22Rv1 (cell line): Measurements from ENCODE around the gene IL36A.

ENCODE experiments used
- H3K27ac ChIP-seq: fragments of 450-650 bp; 2 replicates; pipeline ENCODE4 v1.5.1; 2017
- ZFX ChIP-seq: fragments of 450-650 bp; IDR thresholded peaks from 2 replicates; pipeline ENCODE4 v1.6.1; 2017; ENCODE audit warnings: antibody characterized with exemption, borderline replicate concordance
- TF ChIP-seq, protein P1 (sequence below): fragments of 450-650 bp; IDR thresholded peaks from 2 replicates; pipeline ENCODE4 v1.5.1; 2017; ENCODE audit warnings: mild to moderate bottlenecking

Gene IL36A

DNA sequence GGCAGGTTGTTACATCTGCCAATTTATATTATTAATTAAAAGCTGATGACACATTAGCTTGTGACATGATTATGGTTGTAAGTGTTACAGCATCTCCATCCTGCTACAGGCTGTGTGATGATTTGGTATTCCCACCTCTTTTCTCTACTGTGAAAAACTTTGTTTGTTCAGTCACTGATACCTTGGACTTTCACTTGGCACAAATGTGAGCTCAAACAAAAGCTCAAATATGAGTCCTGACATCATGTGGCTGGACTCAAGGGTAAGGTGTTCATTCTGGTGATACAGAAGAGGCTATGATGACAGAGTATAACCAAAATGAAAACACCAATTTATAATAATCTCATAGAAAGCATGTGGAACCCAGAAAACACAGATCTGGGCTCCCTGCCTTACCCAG is 11.4 kb upstream of the IL36A start:
- no peak for TF ChIP-seq ZFX
- TF ChIP-seq, protein P1, sequence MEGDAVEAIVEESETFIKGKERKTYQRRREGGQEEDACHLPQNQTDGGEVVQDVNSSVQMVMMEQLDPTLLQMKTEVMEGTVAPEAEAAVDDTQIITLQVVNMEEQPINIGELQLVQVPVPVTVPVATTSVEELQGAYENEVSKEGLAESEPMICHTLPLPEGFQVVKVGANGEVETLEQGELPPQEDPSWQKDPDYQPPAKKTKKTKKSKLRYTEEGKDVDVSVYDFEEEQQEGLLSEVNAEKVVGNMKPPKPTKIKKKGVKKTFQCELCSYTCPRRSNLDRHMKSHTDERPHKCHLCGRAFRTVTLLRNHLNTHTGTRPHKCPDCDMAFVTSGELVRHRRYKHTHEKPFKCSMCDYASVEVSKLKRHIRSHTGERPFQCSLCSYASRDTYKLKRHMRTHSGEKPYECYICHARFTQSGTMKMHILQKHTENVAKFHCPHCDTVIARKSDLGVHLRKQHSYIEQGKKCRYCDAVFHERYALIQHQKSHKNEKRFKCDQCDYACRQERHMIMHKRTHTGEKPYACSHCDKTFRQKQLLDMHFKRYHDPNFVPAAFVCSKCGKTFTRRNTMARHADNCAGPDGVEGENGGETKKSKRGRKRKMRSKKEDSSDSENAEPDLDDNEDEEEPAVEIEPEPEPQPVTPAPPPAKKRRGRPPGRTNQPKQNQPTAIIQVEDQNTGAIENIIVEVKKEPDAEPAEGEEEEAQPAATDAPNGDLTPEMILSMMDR, result no peak
- H3K27ac ChIP-seq, result no peak overlapping the region

DNA sequence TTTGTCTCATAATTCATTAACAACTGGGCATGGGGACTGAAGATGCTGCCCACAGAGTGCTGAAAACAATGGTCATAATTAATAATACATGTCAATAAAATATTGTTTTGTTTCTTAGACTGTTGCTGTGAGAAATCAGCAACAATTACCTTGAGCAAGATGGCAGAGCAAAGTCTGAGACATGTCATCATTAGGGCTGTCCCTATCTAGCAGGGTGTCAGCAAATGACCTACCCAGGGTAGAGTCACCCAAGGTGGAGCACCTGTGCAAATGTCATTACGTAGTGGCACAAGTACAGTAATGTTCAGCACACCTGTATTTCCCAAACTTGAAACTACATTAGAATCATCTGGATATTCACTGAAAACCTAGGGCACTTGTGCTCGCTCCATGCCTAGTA is 10.6 kb upstream of the IL36A start:
- H3K27ac ChIP-seq, result no peak overlapping the region
- TF ChIP-seq, protein P1, result no peak
- no peak for TF ChIP-seq ZFX

DNA sequence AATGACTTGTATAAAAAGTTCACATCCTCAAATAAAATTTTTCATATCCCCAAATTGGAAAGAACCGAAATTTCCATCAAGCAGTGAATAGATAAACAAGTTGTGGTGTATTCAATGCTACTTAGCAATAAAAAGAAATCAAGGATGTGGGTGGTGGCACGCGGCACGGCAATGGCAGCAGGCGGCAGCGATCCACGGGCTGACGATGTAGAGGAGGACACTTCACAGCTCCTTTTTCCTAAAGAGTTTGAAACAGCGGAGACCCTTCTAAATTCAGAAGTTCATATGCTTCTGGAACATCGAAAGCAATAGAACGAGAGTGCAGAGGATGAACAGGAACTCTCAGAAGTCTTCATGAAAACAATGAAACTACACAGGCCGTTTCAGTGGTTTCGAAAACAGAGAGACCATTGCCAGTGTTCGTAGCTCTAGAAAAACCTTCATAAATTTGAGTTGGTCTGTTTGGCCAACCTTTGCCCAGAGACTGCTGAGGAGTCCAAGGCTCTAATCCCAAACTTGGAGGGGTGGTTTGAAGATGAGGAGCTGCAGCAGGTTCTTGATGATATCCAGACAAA is 9.8 kb upstream of the IL36A start:
- no peak for TF ChIP-seq ZFX
- no peak overlapping the region for H3K27ac ChIP-seq

DNA sequence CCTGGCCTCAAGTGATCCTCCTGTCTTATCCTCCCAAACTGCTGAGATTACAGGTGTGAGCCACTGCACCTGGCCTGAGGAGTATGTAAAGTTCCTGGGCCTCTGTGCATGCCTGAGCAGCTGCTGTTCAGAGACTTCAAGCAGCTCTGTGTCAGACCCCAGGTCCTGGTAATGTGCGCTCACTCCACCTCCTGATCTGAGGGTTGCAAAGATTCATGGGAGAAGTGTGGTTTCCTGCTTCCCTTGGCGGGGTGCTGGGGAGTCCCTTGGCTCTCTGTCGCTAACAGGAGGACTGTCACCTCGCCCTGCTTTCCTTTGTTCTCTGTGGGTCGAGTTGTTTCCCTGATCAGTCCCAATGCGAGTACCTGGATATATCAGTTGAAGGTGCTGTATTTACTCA is 8.6 kb upstream of the IL36A start:
- TF ChIP-seq ZFX, result no peak
- TF ChIP-seq, protein P1, result no peak
- H3K27ac ChIP-seq, result no peak overlapping the region

DNA sequence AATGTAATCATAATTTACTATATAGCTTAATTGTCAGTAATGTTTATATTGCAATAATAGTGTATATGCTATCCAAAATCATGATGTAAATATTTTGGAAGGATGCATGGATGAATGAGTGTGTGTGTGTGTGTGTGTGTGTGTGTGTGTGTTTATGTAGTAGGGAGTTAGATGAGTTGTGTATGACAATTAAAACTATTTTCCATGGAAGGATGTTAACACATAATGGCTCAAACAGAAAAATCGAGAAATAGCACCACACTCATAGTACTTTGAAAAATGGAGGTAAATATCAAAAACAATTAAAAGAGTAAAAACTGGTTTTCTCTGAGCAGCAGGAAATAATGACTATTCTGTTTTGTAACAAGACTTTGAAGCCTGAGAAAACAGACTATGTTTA is 8.1 kb upstream of the IL36A start:
- no peak overlapping the region for H3K27ac ChIP-seq
- TF ChIP-seq, protein P1, result no peak
- TF ChIP-seq ZFX, result no peak

DNA sequence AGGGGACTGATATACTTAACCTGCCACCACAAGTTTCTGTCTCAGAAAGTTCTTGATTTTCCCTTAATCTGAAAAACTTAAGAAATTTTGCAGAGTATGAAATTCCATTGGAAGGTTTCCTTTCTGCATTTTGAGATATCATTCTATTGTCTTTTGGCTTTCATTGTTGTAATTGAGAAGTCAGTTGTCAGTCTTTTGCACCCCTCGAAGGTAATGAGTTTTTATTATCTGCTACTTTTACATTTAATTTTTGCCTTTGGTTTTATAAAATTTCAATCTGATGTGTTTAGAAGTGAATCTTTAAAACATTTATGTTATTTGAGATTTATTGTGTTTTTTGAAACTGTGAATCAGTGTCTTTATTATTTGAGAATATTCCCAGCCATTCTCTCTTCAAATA is 4.8 kb upstream of the IL36A start:
- H3K27ac ChIP-seq, result no peak overlapping the region
- no peak for TF ChIP-seq ZFX
- TF ChIP-seq, protein P1, result no peak

DNA sequence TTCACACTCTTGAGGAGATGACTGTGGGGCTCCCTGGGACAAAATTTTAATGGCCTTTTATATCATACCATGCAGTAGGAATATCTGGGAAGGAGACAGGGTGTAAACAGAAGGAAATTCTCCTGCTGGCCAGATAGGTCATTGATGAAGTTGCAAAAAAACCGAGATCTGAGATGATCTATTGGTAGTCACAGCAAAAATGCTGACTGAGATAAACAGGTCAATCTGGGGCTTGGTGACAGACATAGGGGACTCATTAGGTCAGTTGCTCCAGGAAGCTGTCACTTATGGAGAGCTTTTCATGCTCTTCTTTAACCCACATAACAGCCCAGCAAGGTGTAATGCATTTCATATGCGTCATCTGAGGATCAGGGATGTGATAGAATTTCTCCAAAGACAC is 2.6 kb upstream of the IL36A start:
- TF ChIP-seq, protein P1, result no peak
- TF ChIP-seq ZFX, result no peak

DNA sequence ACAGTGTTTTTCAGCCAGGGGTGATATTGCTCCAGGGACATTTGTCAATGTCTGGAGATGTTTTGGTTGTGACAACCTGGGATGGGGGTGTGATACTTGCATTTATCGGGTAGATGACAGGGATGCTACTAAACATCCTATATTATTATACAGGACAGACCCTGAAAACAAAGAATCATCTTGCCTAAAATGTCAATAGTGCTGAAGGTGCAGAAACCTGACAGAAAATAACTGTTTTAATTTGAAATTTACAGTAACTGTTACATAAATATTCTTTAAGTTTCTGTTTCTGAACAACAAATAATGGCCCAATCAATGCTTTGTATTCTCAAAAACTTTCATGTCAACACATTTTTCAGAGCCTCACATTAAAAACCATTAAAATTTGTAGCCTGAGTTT is 2.0 kb downstream of the IL36A start:
- no peak overlapping the region for H3K27ac ChIP-seq
- no peak for TF ChIP-seq ZFX
- TF ChIP-seq, protein P1, result no peak

More for the DNA sequence above, 2.6 kb upstream of the IL36A start:
- no peak overlapping the region for H3K27ac ChIP-seq
